Mucosa of descending colon (tissue), 3 donors: ENCODE results near the gene SRPK2. TPM values are rescaled to one million over a fixed set of nuclear protein-coding genes. Genes with fewer than 3 reads are reported as not detected.
"Not testable (repeated sequence)": the region's sequence is repeated elsewhere in the genome, so short reads cannot be mapped to it uniquely, and the experiment has no call there.

Experiments
- ATAC-seq: fragments of 200-7000 bp; cut with Tn5 transposase; one replicate; pipeline ENCODE4 v1.9.1; 2020; ENCODE audit warnings: mild to moderate bottlenecking, moderate library complexity
- DNase-seq, 3 donors: peaks; one replicate each; pipeline ENCODE4 v3.0.0-alpha.2; 2020
- H3K36me3 ChIP-seq: fragments of 200-600 bp; one replicate; pipeline ENCODE4 v1.8.0; 2021; ENCODE audit warnings: low read depth, mild to moderate bottlenecking
- H3K4me1 ChIP-seq: fragments of 200-600 bp; one replicate; pipeline ENCODE4 v1.8.0; 2021; ENCODE audit warnings: low read depth, mild to moderate bottlenecking
- H3K4me3 ChIP-seq: fragments of 200-600 bp; one replicate; pipeline ENCODE4 v1.8.0; 2021; ENCODE audit warnings: mild to moderate bottlenecking
- H3K9me3 ChIP-seq: fragments of 200-600 bp; one replicate; pipeline ENCODE4 v1.8.0; 2021; ENCODE audit warnings: mild to moderate bottlenecking
- intact Hi-C, 2 donors: fragments of 100-400 bp; cut with DNase I in 1 of 2; cut with micrococcal nuclease in 1 of 2; formaldehyde crosslinking; loops; one replicate each; pipeline versions ENCODE4 v1.11.0 to v1.11.1; 2022; cut with DNase I, micrococcal nuclease
- total RNA-seq, 3 donors: library from RNA; stranded (reverse); fragmentation: NEBNext Ultra II Directional in 2 of 3; extraction: Animal tissue kit (Norgen Biotek cat#: 25700) in 2 of 3; gene quantifications; one replicate each; pipeline versions ENCODE4 v1.2.1 to v1.2.4, GENCODE V29; 2021 to 2023
- TF ChIP-seq, protein P1 (sequence below): fragments of 200-600 bp; IDR thresholded peaks from one replicate; pipeline ENCODE4 v1.8.0; 2022; ENCODE audit warnings: antibody characterized with exemption, mild to moderate bottlenecking
- donor health status: DM: no; HTN: no; CAD: no; lungs with moderate emphysema.
- donor health status: DM: no; HTN: no; CAD: no.
- donor health status: DM: no; HTN: yes; CAD: no.

SRPK2 gene
- total RNA-seq, 3 donors from 2014 or later = 25.7 to 59.2 (median 31.6) TPM

DNA sequence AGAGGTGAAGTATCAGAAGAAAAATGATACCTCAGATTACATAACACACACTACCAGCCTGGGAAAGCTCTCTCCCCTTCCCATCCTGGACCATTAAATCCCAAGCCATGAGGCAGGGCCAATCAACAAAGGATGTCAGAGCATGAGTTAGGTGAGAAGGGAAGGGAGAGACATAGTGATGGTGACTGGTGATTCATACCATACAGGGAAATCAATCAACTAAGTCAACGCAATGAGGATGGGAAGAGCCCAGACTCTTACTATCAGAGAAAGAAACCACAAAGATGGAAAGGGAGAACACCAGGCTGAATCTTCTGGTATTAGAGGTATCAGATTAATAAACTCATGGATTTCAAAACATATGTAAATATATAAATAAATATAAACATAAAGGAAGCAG, 189.3 kb downstream of the SRPK2 start:
- H3K9me3 ChIP-seq = no peaks in the 10 kb centered on the region
- no peak overlapping the region for H3K4me3 ChIP-seq
- intact Hi-C loops = no loop called here
- DNase-seq (no peak), ATAC-seq (no peak)
- no peaks in the 10 kb centered on the region for H3K4me1 ChIP-seq
- TF ChIP-seq, protein P1, sequence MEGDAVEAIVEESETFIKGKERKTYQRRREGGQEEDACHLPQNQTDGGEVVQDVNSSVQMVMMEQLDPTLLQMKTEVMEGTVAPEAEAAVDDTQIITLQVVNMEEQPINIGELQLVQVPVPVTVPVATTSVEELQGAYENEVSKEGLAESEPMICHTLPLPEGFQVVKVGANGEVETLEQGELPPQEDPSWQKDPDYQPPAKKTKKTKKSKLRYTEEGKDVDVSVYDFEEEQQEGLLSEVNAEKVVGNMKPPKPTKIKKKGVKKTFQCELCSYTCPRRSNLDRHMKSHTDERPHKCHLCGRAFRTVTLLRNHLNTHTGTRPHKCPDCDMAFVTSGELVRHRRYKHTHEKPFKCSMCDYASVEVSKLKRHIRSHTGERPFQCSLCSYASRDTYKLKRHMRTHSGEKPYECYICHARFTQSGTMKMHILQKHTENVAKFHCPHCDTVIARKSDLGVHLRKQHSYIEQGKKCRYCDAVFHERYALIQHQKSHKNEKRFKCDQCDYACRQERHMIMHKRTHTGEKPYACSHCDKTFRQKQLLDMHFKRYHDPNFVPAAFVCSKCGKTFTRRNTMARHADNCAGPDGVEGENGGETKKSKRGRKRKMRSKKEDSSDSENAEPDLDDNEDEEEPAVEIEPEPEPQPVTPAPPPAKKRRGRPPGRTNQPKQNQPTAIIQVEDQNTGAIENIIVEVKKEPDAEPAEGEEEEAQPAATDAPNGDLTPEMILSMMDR = no peak
- H3K36me3 ChIP-seq = no peaks in the 10 kb centered on the region

DNA sequence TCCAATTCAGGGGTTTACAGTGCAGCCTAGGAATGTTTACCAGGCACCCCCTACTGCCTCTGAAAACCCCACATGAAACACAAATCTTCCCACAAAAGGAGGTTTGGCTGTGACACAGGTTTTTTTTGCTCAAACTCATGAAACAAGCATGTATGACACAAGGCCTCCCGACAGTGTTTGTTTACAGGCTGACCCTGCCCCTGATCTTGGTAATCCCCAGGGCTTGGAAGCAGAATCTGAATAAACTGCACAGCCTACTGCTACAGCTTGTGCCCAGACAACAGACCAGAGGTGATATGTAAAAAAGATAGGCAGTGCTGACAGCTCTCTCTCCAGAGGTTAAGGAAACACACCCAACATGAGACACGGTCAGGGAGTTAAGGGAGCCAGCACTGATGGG, 190.5 kb downstream of the SRPK2 start:
- Histone ChIP-seq H3K4me3 (no peak overlapping the region), H3K4me1 (no peaks in the 10 kb centered on the region), H3K36me3 (no peaks in the 10 kb centered on the region), H3K9me3 (no peaks in the 10 kb centered on the region)
- ATAC-seq (no peak), DNase-seq (no peak)
- TF ChIP-seq, protein P1 = no peak
- intact Hi-C loops = no loop called here

DNA sequence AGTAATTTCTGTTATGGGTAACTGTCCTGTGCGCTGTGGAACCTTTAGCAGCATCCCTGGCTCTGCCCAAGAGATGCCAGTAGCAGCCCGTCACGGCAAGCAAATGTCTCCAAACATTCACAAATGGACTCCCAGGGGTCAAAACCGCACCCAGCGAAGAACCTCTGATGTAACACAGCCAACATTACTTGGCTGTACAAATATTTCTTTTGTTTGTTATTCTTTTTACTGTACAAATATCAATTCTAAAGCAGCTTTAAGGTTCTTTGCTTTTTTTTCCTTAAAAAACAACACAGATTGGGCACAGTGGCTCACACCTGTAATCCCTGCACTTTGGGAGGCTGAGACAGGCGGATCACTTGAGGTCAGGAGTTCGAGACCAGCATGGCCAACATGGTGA, 192.2 kb downstream of the SRPK2 start:
- intact Hi-C loops = no loop called here
- ATAC-seq = no peak

DNA sequence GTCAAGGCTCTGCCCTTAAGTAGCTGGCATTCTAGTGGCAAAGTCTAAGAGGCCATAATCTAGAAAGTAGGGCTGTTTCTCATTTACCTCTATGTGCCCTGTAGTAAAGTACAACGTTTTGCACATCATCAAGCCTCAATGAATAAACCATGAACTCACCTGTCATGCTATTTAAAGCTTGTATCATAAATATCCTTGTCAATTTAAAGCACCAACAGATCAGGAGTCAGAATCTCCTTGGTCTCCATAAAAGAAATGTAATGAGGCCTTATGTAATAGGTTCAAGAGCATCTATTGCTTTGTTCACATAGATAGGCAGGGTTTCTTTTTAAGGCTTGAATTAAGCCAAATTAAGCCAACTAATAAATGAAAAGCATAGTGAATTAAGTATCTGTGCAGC, 192.8 kb downstream of the SRPK2 start:
- Histone ChIP-seq H3K4me3 (no peak overlapping the region), H3K36me3 (no peaks in the 10 kb centered on the region), H3K9me3 (no peaks in the 10 kb centered on the region), H3K4me1 (no peaks in the 10 kb centered on the region)
- intact Hi-C loops = no loop called here
- DNase-seq = no peak
- ATAC-seq = no peak
- TF ChIP-seq, protein P1 = no peak

More for the DNA sequence above, 192.2 kb downstream of the SRPK2 start:
- TF ChIP-seq, protein P1 = no peak
- H3K4me1 ChIP-seq = no peaks in the 10 kb centered on the region
- H3K36me3 ChIP-seq = no peaks in the 10 kb centered on the region
- no peaks in the 10 kb centered on the region for H3K9me3 ChIP-seq
- no peak overlapping the region for H3K4me3 ChIP-seq
- DNase-seq = no peak

DNA sequence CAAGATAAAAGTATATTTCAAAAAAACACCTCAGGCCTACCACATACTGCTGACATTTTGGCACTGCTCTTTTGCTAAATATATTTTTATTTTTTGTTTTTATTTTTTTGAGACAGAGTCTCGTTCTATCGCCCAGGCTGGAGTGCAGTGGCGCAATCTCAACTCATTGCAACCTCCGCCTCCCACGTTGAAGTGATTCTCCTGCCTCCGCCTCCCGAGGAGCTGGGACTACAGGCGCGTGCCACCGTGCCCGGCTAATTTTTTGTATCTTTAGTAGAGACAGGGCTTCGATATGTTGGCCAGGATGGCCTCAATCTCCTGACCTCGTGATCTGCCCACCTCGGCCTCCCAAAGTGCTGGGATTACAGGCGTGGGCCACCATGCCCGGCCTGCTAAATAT, 193.8 kb downstream of the SRPK2 start:
- H3K36me3 ChIP-seq = not testable (repeated sequence)

DNA sequence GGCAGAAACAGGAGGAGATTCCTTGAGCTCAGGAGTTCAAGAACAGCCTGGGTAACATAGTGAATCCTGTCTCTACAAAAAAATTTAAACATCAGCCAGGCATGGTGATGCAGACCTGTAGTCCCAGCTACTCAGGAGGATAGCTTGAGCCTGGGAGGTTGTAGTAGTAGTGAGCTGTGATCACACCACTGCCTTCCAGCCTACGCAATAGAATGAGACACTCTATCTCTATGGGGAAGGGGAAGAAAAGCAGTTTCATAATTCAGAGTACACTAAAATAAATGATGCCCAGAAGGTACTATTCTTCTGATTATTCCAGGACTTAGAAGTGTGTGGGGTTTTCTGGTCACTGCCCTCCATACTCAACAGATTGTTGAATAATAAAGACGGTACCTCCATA, 197.4 kb downstream of the SRPK2 start:
- intact Hi-C loops = no loop called here
- Histone ChIP-seq H3K9me3 (no peaks in the 10 kb centered on the region), H3K36me3 (no peaks in the 10 kb centered on the region), H3K4me3 (no peak overlapping the region), H3K4me1 (no peaks in the 10 kb centered on the region)
- DNase-seq (no peak), ATAC-seq (no peak)
- TF ChIP-seq, protein P1 = no peak

More for the DNA sequence above, 193.8 kb downstream of the SRPK2 start:
- H3K4me1 ChIP-seq, H3K9me3 ChIP-seq, ATAC-seq, intact Hi-C loops, DNase-seq, H3K4me3 ChIP-seq: not testable (repeated sequence)
